OCI-M2 (cell line): ENCODE data around the gene EPHA7.

Experiments used
- DNase-seq: peaks from one replicate; lab custom pipeline; 2025; ENCODE audit not compliant: unreplicated experiment; lab: John Stamatoyannopoulos, UW

EPHA7 gene

GRCh38 chr6:93266116-93266817, 153.1 kb downstream of the EPHA7 start:
- no peak for DNase-seq

DNA sequence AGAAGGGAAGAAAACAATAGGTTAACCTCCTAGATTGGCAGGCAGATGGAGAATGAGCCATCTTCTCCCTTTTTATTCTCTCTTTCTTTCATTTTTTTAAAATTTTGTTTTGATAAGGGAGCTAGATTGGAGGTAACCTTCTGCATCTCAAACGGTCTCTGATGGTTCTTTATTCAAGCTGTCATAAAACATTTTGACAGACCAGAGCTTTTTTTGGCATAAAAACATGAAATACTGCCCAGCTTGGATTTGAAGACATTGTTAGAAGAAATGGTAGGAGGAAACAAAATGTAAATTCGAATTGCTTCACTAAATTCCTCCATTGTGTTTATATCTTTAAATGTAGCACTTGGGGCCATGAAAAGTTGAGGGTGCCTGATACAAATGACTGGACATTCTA, 158.5 kb downstream of the EPHA7 start:
- no peak for DNase-seq

GRCh38 chr6:93259332-93259731, 160.0 kb downstream of the EPHA7 start:
- DNase-seq: no peak

DNA sequence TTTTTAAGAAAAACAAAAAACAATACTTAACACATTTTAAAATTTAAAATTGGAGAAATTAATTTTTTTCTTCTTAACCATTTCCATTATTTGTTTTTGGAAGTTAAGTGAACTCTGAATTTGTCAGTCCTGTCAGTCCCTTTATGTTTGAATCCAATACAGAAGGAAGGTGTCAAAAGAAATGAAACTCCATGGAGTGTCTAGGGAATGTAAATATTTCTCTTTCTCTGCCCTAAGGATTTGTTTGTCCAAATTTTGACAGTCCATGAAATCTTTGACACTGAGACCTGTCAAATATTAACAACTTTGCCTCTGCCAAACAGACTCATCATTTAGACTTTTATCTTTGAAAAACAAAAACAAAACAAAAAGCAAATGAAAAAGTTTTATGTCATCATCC, 166.4 kb downstream of the EPHA7 start:
- no peak for DNase-seq

- DNase-seq: no peak
Measured at GRCh38 chr6:93248631-93249030, 170.7 kb downstream of the EPHA7 start.

DNA sequence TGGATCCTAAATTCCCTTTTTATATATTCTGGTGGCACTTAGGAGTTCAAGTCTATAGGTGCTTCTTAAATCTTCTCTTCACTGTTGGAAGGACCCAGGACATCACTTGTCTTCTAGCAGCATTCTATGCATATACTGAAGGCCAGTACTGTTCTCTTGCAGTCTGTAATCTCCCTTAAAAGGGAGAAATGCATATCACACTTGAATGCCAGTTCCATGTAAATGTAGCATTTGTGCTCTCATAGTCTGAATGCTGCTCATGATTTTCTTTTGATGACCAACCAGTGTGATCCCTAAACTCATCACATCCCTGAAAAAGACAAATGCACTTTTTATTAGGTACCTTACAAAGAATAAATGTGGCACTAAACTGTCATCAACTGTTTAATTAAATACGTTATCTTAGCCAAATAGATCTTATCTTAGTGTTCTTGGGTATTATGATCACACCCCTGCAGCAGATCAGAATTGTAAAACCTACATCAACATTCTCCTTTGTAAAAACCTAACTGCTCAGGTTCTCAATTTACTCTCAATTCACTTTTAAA, 176.1 kb downstream of the EPHA7 start:
- DNase-seq: no peak

DNA sequence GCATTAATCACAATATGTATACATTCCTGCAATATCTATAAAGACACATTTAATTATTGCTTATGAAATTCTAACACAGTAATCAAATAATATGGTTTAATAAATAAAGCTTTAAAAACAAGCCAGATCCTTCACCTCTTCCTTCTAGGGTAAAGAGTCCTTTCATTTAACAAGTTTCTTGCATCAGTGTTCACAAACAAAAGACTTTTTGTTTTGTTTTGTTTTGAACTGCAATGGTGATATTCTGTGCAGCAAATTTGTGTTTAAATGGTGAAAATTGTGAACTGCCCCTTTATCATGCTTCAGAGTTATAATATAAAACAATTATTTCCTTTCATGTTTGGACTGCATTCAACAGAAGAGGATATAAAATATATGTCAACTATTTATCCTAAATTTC, 177.3 kb downstream of the EPHA7 start:
- DNase-seq: no peak

DNA sequence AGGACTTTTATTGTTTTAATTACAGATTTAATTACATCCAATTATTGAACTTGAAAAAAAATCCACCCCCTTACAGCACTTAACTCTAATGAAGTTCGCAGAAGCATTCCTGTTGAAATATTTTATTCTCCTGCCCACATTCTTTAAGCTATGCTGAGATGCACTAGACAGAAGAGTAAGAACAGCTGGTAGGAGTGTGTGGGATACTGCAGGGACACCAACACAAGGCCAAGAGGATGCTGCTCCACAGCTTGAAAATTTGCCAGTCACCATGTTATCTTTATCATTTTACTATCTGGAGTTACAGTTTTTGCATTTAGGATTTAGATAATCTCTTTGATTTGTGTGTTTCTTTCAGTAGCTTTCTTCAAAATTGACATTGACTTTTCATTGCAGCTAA, 180.7 kb downstream of the EPHA7 start:
- no peak for DNase-seq

DNA sequence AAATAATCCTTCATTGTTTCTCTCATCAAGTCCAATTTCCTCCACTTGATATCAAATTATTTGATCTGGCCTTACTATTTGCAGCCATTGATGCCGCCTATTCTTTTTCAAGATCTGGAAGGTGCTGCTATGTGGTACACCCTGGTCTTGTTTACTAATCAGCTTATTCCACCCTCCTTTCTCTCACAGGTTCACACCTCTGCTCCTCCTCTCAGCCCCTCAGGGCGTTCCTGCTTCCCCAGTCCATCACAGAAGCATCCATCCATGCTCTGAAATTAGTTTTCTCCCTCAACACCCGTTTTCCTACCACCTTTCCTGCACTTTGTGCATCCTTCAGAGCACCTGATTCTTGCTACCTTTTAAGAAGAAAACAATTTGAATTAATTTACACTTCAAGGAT, 183.6 kb downstream of the EPHA7 start:
- no peak for DNase-seq

DNA sequence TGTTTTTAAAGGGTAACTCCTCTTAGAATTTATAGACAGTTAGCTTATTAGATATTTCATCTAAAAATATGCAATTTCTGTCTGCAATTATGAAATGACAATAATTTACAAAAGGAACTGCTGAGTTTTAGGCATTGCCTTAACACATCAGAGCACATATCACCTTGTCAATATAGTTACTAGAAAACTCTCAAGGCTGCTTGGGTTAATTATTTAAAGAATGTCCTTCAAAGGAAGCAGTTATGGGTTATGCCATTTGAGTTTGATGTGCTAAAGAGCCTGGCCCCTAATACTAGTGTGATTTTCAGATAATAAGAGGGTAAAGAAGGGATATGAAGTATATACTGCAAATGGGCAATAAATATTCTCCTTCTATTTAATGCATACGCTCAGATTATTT, 192.5 kb downstream of the EPHA7 start:
- no peak for DNase-seq

DNA sequence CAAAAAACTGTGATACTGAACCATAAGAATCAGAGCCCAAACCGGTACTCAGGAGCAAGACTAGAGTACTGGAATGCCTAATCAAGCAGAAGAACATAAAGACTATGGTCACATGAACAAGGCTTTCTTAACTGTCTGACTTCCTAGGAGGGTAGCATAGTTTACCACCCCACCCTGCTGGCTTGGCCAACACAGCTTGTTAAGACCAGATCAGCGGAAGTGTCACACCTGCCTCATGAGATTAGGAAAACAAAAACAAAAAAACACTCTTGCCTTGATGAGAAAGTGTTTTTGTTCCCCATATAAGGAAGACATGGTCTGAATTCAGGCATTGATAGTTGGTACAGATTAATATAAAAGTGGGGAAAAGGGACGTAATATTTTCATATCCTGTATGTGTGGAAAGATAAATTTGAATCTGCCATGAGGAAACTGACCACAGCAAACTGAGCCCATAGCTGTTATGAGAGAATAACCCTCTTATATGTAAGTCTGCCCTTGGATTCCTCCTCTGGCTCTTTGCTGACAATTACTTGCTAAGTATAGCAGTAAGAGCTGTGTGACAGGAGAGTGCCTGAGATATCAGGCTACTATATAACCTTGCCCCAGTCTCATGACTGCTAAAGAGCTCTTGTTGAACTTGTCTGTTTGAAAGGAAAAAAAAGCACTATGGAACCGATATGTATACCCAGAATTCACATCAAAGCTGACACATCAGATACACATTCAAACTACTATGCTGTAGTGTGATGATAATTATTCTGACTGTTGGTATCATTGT, 197.1 kb downstream of the EPHA7 start:
- DNase-seq: peak; percentile 89

- no peak for DNase-seq
Measured at GRCh38 chr6:93219447-93219846, 199.9 kb downstream of the EPHA7 start.

DNA sequence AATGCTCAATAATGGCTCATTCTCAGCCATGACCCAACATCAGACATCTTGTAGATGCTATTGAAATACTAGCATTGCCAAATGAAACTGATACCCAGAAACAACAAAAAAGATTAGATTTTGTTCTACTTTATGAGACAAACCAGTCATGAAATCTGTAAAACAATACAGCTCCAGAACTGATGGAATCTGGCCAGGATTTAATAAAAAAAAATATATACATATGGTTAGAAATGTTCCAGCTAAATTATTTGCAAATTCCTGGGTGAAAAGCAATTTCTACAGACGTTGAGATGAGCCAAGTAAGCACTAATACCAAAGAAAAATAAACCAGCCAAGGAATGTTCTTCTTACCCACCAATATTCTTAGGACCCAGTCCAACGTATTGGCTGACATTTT, 201.3 kb downstream of the EPHA7 start:
- no peak for DNase-seq

- no peak for DNase-seq
Measured at GRCh38 chr6:93213028-93213427, 206.3 kb downstream of the EPHA7 start.

- no peak for DNase-seq
Measured at GRCh38 chr6:93210908-93211307, 208.5 kb downstream of the EPHA7 start.

DNA sequence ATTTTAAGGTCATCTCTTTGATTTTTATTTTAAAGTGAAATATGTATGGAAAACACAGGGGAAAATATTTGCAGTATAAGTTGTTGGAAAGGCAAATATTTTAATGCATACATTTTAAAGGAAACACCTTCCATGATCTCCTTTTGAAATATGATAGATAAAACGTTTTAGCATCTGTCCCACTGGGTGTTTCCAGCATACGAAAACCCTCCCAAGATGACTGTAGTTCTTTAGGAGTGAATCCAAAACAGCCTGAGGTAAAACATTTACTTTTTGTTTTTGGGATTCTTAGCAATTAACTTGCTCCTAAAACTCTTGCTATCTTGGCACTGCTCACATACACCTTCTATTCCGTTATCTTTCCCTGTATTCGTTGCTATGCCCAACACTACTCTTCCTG, 210.0 kb downstream of the EPHA7 start:
- DNase-seq: no peak

GRCh38 chr6:93196406-93196970, 222.9 kb downstream of the EPHA7 start:
- no peak for DNase-seq

- no peak for DNase-seq
Measured at GRCh38 chr6:93194480-93194879, 224.9 kb downstream of the EPHA7 start.

- DNase-seq: no peak
Measured at GRCh38 chr6:93193868-93194267, 225.5 kb downstream of the EPHA7 start.
